GM19239 (cell line): ENCODE measurements around the gene DNA2.
A peak's percentile ranks its signal among the peaks of the same experiment; 100 is the strongest.
"Not testable (repeated sequence)": the region's sequence is repeated elsewhere in the genome, so short reads cannot be mapped to it uniquely, and the experiment has no call there.

Experiments
- DNase-seq: peaks from one replicate; pipeline ENCODE4 v3.0.0; 2011; ENCODE audit warnings: low spot score; ENCODE audit not compliant: insufficient read length
- FAIRE-seq: peaks from 2 replicates; lab custom pipeline; 2011; peaks lifted over from hg19 to GRCh38; lab: Jason Lieb, UNC

DNA2 gene

GRCh38 chr10:68462536-68462935 is 9.2 kb downstream of the DNA2 start:
- no peak for FAIRE-seq
- no peak for DNase-seq

- FAIRE-seq, result no peak
Measured at GRCh38 chr10:68461032-68461431, 10.7 kb downstream of the DNA2 start.

DNA sequence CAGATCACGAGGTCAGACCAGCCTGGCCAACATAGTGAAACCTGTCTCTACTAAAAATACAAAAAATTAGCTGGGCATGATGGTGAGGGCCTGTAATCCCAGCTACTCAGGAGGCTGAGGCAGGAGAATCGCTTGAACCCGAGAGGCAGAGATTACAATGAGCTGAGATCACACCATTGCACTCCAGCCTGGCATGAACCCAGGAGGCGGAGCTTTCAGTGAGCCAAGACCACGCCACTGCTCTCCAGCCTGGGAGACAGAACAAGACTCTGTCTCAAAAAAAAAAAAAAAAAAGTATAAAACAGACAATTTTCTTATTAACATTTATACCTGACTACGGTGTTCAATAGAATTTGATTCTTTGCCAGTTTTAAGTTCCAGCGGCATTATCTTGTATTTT is 22.1 kb downstream of the DNA2 start:
- not testable (repeated sequence) for FAIRE-seq, DNase-seq

More at GRCh38 chr10:68461032-68461431, 10.7 kb downstream of the DNA2 start:
- DNase-seq, result no peak

- DNase-seq (no peak), FAIRE-seq (no peak)
Measured at GRCh38 chr10:68446179-68446578, 25.6 kb downstream of the DNA2 start.

- FAIRE-seq (no peak), DNase-seq (no peak)
Measured at GRCh38 chr10:68442971-68443370, 28.8 kb downstream of the DNA2 start.

- DNase-seq (no peak), FAIRE-seq (no peak)
Measured at GRCh38 chr10:68440898-68441297, 30.9 kb downstream of the DNA2 start.

- DNase-seq (no peak), FAIRE-seq (no peak)
Measured at GRCh38 chr10:68435803-68436202, 36.0 kb downstream of the DNA2 start.

- FAIRE-seq, result no peak
- no peak for DNase-seq
Measured at GRCh38 chr10:68434657-68435056, 37.1 kb downstream of the DNA2 start.

GRCh38 chr10:68428396-68429104 is 43.2 kb downstream of the DNA2 start:
- FAIRE-seq, result no peak
- no peak for DNase-seq

DNA sequence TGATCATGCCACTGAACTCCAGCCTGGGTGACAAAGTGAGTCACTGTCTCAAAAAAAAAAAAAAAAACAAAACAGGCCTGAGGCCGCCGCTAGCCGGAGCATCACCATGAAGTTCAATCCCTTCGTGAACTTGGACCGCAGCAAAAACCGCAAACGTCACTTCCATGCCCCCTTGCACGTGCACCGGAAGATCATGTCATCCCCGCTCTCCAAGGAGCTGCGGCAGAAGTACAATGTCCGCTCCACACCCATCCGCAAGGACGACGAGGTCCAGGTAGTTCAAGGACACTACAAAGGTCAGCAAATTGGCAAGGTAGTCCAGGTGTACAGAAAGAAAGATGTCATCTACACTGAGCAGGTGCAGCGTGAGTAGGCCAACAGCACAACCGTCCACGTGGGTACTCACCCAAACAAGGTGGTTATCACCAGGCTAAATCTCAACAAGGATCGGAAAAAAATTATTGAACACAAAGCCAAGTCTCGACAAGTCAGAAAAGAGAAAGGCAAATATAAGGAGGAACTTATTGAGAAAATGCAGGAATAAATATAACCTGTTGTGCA is 47.2 kb downstream of the DNA2 start:
- no peak for FAIRE-seq
- no peak for DNase-seq

DNA sequence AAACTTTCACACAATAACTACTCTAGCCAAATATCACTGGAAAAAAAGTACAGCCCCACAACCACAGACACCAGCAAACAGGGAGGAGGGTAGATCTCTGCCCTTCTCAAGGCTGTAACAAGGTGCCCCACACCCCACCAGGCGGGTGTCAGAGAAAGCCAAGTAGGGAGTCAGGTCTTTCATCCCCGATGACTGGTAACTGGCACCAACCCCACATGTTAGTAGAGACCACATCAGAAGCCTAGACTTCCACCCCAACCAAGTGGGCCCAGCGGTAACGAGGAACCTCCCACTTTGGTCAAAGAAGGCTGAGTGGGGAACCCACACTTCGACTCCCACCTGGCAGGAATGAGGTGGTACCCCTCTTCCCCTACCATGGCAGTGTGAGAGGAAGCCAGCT is 48.3 kb downstream of the DNA2 start:
- FAIRE-seq (no peak), DNase-seq (no peak)

GRCh38 chr10:68419376-68419775 is 52.4 kb downstream of the DNA2 start:
- DNase-seq (no peak), FAIRE-seq (no peak)

- FAIRE-seq (no peak), DNase-seq (no peak)
Measured at GRCh38 chr10:68408898-68409518, 62.8 kb downstream of the DNA2 start.

GRCh38 chr10:68406815-68407548 is 64.8 kb downstream of the DNA2 start, which contains the start of gene RUFY2:
Gene RUFY2, minus strand, starts transcription at chr10:68407277. Its CDS starts 88 bp downstream, at chr10:68407189.
- peak; percentile 63 for FAIRE-seq

DNA sequence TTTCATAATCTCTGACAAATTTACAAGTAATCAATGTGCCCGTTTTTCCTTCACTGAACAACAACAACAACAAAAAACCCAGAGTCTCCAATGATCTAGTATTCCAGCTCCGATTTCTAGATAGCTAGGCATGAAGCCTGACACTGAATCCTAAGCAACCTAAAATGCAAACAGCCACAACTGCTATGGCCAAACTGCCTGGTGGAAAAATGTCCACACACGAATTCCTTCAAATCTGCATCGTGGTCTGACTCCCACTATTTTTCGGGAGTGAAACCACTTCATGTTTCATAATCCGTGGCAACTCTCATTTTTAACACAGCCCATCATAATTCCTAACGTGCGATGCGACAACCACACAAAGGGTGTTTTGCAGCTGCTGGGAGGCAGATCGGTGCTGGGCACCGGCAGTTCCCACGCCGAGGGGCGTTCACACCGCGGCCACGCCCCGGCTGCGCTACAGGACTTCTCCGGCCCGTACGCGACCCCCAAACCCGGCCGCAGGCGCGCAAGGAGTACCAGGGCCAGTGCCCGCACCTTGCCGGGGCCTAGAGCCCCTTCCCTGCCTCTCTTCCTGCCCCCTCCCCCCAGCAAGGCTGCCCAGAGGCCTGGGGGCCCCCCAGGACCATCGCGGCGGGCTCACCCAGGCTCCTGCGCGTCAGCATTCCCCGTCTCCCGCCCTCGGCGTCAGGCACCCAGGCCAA is 65.5 kb downstream of the DNA2 start:
- DNase-seq (peak; percentile 59), FAIRE-seq (peak; percentile 35)

More at GRCh38 chr10:68406815-68407548, 64.8 kb downstream of the DNA2 start, which contains the start of gene RUFY2:
- peak; percentile 86 for DNase-seq

DNA sequence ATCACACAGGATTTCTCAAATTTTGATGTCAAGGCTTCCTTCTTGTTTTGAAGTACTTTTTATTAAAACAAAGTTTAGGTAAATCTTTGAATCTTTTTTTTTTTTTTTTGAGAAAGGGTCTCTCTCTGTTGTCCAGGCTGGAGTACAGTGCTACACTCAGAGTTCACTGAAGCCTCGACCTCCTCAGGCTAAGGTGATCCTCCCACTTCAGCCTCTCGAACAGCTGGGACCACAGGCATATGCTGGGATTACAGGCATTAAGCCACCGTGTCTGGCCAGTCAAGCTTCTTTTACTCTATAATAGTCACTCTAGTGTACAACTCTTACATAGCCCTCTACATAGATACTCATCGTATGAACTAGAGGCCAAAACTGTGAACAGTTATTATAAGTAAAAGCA is 68.1 kb downstream of the DNA2 start:
- FAIRE-seq (no peak), DNase-seq (no peak)

DNA sequence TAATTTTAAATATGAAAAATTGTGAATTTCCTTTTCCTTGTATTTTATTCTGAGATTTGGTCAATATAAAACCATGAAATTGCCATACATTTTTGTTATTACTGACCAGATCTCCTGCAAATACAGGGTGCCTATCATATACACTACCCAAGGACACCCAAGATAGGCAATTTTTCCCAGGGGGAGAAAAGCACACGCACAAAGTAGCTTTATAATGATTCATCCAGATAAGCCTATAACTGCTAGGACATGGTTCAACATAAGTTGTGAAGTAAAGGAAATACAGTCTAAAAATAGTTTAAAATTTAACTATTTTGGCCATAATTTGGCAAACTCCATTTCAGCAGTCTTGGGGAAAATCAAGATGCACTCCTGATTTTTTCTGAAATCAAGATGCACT is 69.5 kb downstream of the DNA2 start:
- FAIRE-seq (no peak), DNase-seq (no peak)

- no peak for DNase-seq
- peak; percentile 56 for FAIRE-seq
Measured at GRCh38 chr10:68397005-68397404, 74.8 kb downstream of the DNA2 start.

DNA sequence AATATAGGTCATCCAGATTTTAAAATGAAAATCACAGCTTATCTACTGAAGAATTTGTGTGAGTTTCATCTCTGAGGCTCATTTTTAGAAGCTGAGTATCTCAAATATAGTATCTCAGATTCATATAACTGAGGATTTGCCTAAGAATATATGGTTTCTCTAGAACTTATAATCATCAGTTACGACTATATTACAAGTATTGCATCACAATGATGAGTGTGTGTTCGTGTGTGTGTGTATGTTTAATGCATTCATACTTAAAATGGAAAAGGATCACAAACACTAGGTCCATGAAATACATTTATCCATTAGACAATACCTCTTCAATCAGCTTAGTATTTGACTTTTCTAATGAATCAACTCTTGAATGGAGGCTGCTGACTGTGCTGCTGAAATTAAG is 86.0 kb downstream of the DNA2 start:
- FAIRE-seq (no peak), DNase-seq (no peak)

DNA sequence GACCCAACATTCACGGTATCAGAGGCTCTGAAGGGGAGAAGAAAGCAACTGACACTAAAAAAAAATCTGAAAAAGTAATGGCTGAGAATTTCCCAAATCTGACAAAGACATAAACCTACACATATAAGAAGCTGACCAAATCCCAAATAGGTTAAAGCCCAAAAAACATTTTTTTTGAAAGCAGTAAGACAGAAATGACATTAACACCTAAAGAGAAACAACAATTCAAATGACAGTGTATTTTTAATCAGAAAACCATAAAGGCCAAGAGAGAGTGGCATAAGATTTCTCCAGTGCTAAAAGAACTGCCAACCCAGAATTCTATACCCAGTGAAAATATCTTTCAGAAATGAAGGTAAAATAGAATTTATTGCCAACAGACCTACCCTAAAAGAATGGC is 100.2 kb downstream of the DNA2 start:
- DNase-seq (no peak), FAIRE-seq (no peak)
